ENCODE results near the gene NCAM1.

Gene NCAM1

DNA sequence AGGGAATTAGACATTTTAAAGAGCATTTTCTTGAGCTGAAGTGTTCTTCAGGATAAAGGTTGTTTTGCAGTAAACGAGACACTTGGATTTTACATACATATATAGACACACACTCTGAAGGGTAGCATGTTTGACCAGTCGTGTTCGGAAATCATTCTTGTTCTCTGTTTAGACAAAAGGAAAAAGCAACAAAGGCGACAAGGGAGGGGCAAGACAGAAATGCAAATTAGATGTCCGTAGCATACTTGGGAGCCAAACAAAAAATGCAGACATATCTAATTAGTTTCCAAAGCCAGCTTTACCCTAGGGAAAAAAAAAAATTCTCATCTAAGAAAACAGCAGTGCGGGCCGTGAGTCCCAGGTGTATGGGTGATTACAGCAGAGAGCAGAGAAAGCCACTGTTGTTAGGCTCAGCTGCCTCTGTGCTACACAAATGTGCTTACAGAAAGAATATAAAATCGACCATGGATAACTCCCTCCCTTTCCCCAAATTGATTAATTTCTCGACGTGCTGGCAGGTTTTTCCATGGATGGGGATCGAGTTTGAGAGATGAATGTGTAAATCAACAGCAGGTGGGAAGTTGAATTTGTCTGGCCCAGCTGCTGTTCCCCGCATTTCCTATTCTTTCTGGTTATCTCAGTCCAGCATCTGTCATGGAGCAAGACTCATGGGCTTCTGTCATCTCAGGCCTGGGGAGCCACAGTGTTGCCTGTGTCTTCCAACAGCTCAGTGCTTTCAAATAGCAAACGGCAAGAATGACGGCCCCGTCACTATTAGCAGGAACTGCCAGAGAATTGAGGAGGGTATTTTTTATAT lies 176.7 kb downstream of the NCAM1 start:
- no peak for DNase-seq

DNA sequence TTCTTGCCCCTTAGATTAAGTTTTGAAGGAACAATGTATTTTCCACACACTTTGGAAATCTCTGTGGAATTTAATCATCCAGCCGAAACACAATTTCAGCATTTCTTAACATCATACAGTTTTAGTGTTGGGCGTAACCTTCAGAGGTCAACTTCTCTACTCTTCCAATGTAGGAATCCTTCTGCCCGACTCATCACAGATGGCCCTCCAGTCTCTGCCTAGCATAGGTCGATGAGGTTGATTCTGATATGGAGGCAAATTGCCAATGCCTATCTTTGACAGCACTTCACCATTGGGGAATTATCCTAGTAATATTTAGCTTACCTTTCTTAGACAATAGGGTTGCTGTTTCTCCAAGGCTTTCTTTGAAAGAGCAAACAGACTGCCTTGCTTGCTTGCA lies 177.5 kb downstream of the NCAM1 start:
- no peak for DNase-seq

DNA sequence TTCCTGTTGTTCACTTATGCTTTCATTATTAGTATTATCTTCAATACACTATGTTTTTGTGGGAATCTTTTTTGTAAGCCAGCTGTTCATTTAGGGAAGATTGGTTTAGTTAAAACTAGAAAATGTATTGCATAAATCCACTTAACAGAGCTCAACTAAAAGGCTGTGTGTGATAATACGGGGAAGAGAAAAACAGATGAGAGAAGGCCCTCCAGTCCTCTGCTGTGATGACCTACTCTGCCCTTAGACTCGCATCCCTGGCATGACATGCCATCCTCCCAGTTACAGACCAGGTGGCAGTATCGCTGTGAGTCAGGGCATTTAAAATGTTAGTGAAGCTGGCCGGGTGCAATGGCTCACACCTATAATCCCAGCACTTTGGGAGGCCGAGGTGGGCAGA lies 179.8 kb downstream of the NCAM1 start:
- no peak for DNase-seq

DNA sequence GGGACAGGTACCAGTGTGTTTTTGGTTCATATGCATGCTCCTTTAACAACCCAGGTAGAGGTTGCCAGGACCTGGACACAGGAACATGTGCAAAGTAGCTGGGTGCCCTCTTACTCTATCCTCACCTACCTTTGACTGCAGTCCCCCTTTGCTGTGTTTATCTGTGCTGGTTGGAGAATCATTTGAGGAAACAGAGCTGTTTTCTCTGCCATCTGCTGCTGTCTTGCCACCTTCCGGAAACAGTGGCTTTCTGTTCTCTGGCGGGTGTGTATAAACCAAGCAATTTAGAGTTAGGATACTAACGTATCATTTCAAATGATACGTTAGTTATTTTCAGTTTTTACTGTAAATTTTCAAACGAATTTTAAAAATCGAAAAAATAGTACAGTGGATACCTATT lies 181.3 kb downstream of the NCAM1 start:
- no peak for DNase-seq

DNA sequence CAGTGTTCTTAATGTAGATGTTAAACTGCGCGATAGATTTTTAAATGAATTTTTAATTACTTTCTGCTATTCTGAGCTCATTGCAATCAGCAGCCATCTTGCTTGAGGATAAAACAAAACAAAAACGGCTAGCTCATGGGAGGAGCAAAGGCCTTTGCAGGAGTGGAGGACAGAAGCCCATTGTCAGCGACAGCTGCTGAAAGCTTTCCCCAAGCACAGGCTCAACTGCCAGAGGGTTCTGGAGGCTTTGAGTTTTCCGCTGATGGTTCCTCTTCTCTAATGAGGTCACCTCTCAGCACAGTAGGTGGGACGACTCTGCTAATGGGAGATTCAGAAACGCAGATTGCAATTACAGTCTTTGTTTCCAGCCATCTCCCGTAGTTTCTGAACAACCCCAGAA lies 186.0 kb downstream of the NCAM1 start:
- DNase-seq, result no peak

DNA sequence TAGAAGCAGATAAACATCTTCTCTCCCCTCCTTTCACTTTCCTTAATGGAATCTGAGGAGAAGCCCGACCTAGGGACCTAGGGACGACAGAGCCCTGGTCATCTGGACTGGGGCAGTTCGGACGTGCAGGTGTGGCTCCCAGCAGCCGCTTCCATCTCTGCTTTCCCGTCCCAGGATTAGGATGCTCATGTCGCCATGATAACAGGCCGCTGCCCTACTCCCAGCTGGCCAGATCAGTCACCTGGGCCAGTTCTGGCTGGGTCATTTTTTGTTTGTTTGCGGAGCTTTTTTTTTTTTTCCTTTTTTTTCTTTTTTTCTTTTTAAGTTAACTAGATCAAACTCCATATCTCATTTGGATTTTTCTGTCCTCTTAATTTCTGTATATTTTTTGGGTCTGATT lies 186.9 kb downstream of the NCAM1 start:
- no peak for DNase-seq

DNA sequence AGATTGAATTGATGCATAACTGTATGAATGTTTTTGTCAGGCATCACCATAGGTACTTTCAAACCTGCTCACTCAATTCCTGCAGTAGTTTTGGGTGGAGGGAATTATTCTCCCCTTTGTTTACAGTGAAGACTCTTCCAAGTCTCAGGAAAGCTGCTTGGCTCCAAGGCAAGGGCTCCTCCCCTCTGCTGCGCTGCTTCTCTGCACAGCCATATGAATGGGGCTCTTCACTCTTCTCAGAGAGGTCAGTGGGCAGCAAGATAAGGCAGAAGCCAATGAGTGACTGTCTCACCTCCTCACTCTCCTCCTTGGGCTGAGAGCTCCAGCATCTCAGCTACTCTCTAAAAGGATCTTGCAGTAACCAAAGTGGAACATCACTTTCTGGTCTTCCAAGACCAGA lies 187.4 kb downstream of the NCAM1 start:
- no peak for DNase-seq

DNA sequence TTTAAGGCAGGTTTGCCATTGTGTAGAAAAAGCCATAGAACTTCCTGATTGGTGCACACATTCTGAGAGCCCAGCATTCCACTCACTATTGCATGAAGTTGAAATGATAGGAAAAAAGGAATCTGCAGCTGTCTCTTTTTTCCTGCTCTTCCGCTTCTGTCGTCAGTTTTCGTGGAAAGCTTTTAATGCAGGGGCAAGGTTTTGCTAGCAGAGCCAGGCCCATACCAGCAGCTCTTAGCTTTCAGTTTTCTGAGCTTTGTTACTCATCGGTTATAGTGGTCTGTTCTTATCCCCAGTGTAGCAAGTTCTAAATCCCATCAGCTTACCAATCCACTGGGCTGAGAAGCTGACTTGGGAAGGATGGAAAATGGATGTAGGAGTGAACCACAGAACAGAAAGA lies 190.3 kb downstream of the NCAM1 start:
- no peak for DNase-seq

DNA sequence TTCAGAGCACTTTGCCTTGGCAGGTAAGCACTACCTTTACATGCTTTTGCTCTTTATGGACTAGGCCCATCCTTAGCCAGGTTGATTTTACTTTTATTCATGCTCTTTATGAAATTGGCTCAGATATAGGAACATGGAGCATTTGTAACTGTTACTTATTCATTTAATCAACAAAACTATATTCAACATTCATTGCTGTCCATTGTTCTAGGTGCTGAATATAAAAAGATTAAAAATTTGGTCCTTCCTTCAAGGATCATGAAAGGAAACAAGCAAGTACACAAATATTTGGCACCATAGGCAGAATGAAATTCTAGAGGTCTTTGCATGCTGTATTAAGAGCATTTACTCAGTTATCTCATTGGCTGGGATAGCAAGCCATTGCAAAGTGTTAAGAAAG lies 191.3 kb downstream of the NCAM1 start:
- DNase-seq, result no peak

DNA sequence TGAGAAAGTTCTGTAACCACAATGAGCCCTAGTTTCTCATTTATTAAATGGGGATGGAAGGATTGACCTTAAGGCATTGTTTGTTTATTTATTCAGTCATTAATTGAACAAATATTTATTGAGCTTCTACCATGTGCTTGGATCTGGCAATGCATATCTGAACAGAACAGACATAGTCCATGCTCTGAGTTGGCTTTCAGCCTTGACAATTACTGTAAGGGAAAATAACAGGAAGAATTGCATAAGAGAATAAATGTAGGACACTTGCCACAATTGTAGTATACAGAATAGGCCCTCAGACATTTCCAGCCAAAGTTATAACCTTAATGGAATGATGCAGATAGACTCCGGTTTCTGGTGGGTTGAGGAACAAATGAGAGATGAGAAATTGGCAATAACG lies 192.6 kb downstream of the NCAM1 start:
- DNase-seq, result no peak

DNA sequence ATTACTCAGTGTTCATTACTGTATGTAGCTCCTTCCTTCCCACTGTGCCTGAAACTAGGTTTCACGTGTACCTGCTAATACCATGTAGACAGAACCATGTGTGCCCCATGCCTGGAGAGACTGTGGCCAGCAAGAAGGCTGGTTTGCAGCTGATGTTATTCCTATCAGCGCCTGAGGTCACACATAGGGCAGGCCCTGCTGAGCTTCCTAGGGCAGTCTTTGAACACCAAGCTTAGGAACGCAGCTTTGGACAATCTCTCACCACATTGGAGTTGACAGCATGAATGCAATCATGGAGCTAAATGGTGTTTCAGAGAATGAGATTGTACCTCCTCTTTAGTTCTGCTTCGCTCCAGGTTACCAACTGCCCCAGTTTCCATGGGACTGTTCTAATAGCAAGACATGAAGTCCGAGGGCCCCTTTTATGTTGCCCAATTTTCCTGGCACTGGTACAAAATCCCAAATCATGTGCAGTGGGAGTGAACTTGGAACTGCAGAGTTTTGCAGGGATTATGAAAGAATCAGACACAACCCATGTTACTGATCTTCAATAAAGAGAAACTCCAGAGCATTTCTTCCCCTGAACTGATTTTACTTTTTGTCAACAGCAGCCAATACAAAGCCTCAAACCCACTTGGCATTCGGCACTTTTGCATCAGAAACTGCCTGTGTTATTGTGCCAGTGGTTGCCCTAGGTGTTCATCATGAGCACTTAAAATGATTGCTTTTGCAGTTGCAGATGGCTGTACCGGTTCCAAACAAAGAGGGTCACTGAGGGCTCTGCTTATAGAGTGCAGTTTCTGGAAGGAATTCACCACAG lies 199.0 kb downstream of the NCAM1 start:
- no peak for DNase-seq

DNA sequence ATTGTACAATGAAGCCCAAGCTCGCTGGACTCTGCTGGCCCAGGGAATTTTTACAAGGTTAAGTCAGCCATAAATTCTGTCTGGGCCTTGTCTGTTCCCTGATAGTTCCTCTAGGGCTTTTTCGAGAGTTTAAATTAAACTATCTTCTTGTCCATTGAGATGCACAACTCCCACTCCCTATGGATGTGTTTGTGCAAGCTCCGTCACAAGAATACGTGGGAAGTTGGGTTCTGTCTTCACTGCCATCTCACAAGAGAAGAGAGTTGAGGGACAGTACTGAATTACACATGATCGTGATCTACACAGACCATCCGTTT lies 199.5 kb downstream of the NCAM1 start:
- no peak for DNase-seq

DNA sequence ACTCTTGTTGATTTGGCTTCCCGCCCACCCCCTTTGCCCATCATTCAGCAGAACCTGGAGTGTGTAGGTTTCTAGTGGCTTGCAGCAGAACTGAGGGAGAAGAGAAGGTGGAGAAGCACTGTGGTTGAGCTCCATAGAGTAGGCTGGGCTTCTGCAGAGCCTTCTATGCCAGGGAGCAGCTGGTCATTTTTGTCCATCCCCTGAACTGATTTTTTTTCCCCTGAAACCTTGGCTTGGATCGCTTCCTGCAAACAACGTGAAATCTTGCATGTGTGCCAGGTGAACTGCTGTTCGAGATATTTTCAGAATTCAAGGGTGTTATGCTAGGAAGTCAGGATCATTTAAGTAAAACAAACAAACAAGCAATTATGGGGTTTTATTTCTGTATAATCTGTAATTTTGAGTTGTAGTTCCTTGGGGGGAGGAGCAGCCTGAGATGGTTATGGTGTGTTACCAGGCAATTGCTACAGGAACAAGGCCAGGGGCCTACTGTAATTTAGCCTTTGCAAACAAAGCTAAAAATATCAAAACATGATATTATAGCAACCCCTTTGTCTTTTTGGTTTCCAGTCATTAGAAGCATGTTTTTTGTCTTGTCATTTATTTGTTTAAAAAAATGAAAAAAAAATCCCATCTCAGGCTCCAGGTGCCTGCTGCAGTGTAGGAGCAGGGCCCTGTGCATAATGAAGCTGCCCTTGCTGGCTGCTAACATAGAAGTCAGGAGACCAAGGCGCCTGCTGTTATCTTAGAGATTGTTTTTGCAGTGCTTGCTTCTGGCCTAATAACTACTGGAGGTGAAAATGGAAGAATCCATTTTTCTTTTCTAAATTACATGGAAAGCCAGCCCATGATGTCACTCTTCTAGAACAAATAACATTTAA lies 200.7 kb downstream of the NCAM1 start:
- no peak for DNase-seq

DNA sequence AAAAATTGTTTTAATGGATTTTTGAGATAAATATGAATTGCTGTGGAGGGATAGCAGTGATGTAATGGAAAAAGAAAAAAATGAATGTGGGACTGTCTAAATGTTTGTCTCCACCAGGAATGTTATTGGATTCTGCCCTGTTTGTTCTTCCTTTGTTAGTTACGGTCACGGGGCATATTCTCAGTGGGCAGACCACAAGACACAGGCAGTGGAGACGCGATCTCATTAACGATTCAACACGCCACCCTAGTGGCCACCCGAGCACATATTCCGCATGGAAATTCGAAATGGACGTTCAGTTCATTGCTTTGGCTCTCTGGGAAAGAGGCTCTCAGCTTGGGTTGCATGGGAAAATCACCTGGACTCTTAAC lies 201.4 kb downstream of the NCAM1 start:
- no peak for DNase-seq

DNA sequence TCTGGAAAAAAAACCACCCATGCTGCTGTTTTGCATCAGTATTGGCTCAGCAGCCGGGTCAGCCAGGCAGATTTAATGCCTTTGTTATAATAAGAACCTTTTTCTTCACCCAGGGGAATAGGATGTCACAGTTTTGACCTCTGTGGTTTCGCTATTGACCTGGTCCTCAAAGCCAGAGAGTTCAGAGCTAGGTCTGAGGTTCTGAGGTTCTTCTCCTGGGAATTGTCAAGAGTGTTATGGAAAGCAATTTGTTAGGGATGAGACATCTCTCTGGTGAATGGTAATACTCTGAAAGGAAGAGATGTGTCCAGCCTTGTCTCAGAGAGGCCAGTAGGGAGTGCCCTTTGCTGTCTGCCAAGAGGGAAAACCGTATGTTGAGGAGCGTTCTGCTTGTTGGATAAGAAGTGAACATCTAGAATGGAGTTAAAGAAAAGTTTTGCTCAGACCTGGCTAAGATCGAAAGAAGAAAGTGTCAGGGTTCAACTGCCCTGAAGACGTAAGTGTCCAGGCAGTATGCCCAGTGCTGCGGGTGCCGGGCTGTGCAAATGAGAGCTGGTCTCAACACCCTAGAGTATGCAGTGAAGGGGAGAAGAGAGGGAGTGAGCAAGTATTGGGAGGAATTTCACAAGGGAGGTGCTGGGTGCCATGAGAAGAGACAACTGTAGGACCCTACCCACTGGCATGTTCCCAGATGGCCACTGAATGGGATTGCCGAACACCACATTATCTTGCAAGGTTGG lies 202.2 kb downstream of the NCAM1 start:
- DNase-seq, result no peak

DNA sequence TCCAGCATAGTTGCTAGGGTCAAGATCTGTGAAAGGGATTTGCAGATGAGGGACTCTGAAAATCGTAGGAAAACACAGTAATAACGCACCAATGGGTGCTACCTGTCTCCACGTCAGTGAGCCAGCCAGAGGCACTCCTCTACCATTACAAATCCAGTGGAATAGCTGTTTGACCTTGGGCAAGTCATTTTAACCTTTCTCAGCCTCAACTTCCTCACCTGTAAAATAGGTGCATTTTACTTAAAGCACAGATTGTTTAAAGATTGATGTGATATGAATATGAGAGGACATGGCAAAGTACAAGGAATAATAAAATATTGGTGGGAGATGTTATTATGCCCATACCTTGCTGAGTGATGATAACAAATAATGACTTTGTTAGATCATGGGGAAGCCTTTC lies 205.1 kb downstream of the NCAM1 start:
- DNase-seq, result no peak

DNA sequence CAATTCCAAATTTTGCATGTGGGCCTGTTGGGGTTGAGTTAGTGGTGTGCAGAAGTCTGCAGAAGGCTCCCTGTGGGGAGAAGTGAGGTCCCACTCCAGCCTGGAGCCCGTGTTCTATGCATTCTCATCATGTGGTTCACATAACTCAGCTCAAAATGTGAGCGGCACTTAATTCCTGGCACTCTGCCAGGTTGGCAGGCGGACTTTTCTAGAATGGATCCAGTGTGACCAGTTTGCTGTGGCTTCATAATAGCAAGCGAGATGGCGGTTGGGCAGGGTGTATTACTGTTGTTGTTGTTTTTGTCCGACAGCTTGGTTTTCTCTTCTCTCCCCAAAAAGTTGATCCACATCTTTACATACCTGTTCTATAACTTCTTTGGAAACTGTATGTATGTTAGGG lies 206.4 kb downstream of the NCAM1 start:
- no peak for DNase-seq

DNA sequence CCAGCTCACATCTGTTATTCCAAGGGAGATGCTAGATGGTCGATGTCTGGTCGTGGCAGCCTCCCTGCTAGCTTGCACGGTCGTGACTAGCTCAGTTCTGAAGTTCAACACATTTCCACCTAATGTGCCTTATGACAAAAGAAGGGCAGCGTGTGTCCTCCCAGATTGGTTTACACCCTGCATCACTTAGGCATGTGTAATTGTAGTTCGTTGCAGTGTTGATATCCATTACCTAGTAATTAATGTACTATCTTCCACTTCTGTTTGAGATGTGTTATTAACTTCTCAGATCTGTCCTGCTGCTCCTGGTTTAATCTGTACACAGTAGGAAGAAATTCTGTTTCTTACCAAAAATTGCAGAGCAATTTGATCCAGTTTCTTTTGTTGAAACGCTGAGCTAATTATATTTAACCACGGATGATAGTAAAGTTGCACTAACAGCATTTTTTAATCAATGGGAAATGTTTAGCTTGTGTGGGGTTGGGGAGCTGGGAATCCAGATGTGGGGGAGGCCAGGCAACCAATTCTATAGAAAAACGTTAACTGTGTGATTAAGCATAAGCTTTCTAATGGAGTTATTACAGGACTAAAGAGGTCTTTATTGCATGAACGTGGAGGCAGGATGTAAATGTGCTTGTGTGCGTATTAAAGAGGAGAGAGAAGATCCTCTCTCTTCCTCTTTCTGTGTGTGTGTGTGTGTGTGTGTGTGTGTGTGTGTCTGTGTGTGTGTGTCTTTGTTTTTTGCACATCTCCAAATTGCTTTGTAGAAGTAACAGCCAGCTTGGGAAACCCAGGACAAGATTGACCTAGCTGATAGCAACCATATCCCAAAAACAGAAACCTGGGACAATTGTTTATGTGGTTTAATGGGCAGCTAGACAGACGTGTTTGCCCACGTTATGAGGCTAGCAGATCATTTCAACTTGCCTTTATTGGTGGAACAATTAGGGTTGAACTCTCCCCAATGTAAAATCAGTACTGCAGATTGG lies 207.4 kb downstream of the NCAM1 start:
- DNase-seq, result no peak

DNA sequence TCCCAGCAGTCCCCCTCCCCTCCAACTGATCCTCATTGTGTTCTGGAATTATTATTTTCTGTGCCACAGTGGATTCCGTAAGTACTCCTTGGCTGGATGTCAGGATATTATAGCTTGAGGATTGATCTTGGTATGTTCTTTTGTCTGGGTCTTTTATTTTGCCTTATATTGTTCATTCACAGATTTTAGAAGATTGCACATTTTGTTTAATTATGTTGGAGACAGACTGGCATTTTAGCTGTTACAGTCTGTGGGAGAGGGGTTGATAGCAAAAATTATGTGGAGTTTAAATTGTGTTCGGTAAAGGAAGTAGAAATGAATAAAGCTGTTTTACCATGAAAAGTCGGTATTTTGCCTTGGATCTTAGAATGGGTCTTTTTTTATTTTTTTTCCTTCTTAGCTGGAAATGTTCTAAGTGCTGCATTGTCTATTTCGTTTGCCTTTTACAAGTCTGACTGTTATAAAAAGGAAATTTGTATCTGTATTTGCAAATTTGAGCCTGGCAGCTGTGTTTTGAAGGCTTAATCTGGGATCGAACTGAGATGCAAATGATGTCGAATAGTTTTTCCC lies 211.2 kb downstream of the NCAM1 start:
- no peak for DNase-seq

DNA sequence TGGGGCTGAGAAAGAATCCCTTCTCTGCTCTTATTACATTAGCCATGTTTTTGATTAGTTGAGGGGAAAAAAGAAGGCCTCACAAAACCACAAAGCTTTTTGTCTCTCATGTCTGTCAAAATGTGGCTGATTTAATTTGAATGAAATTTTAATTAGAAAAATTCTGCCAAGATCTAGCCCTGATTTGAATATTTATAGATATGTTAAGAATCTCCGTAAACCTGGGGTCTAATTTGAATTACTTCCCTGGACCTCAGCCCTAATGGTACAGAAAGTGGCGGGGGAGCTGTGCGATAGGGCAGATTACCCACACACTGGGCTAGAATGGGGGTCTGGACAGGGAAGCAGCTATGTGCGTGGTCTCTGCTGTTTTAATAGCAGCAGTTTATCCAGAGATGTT lies 211.9 kb downstream of the NCAM1 start:
- no peak for DNase-seq

DNA sequence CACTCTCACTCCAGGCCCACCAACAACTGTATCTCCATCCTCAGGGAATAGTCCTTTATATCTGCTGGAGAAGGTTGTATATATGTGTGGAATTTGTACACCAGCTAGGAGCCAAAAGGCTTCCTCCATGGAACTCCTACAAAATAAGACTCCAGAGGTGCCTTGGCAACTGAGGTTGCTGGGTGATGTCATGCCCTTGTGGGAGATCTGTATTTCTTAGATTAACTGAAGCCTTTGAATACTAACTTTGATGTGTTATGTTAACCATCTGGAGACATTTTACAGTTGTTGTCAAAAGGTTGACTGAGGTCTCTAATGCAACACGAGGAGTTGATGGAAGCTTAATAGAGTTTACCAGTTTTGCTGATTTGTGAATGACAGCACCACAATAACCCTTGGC lies 213.7 kb downstream of the NCAM1 start:
- DNase-seq, result no peak

Measured in bone marrow (tissue), 2 donors.